Esophagus mucosa (tissue), 1 donor: Measurements from ENCODE around the gene PIPOX. TPM values are rescaled to one million over a fixed set of nuclear protein-coding genes. Genes with fewer than 3 reads are reported as not detected.
"Not testable (repeated sequence)": the region's sequence is repeated elsewhere in the genome, so short reads cannot be mapped to it uniquely, and the experiment has no call there.

Source experiments
- ATAC-seq: fragments of 200-7000 bp; cut with Tn5 transposase; one replicate; pipeline ENCODE4 v1.9.1; 2020
- total RNA-seq: library from RNA; stranded (reverse); gene quantifications from one replicate; pipeline ENCODE4 v1.2.4, GENCODE V29; 2023
- donor health status: DM: yes; HTN: yes; CAD: no.

PIPOX gene
- total RNA-seq, 1 donor from 2014 or later = 0.64 TPM

- ATAC-seq = peak; percentile 12
These were observed 35.5 kb downstream of the PIPOX start for GRCh38 chr17:29078183-29079045.

- ATAC-seq = no peak
These were observed 36.5 kb downstream of the PIPOX start for GRCh38 chr17:29079433-29079832.

- no peak for ATAC-seq
These were observed 36.9 kb downstream of the PIPOX start for GRCh38 chr17:29079887-29080286.

- no peak for ATAC-seq
These were observed 37.4 kb downstream of the PIPOX start for GRCh38 chr17:29080323-29080722.

- no peak for ATAC-seq
These were observed 38.0 kb downstream of the PIPOX start for GRCh38 chr17:29080965-29081364.

GRCh38 chr17:29084541-29085146 is 41.7 kb downstream of the PIPOX start:
- no peak for ATAC-seq

GRCh38 chr17:29085223-29085622 is 42.3 kb downstream of the PIPOX start:
- ATAC-seq = no peak

- ATAC-seq = no peak
These were observed 43.8 kb downstream of the PIPOX start for GRCh38 chr17:29086628-29087332.

GRCh38 chr17:29088782-29089181 is 45.8 kb downstream of the PIPOX start:
- not testable (repeated sequence) for ATAC-seq

GRCh38 chr17:29089601-29090044 is 46.7 kb downstream of the PIPOX start:
- ATAC-seq = no peak

- ATAC-seq = no peak
These were observed 47.2 kb downstream of the PIPOX start for GRCh38 chr17:29090108-29090507.

GRCh38 chr17:29090750-29091605 is 48.0 kb downstream of the PIPOX start:
- no peak for ATAC-seq

GRCh38 chr17:29091606-29092289 is 48.8 kb downstream of the PIPOX start:
- ATAC-seq = peak; percentile 55

GRCh38 chr17:29093090-29093871 is 50.3 kb downstream of the PIPOX start:
- no peak for ATAC-seq

GRCh38 chr17:29094101-29094708 is 51.3 kb downstream of the PIPOX start:
- no peak for ATAC-seq

GRCh38 chr17:29095439-29095838 is 52.5 kb downstream of the PIPOX start:
- no peak for ATAC-seq

GRCh38 chr17:29096094-29096493 is 53.2 kb downstream of the PIPOX start:
- no peak for ATAC-seq

- ATAC-seq = no peak
These were observed 56.6 kb downstream of the PIPOX start for GRCh38 chr17:29099527-29099926.

- ATAC-seq = no peak
These were observed 57.4 kb downstream of the PIPOX start for GRCh38 chr17:29100296-29100695.

- no peak for ATAC-seq
These were observed 59.1 kb downstream of the PIPOX start for GRCh38 chr17:29102046-29102445.
